CD14-positive monocyte (primary cell): ENCODE results near the gene FAU. TPM values are rescaled to one million over a fixed set of nuclear protein-coding genes. Genes with fewer than 3 reads are reported as not detected.

Source experiments
- DNase-seq, 3 donors: peaks; one replicate each; pipeline ENCODE4 v3.0.0-alpha.2; 2011 to 2022
- H2AFZ ChIP-seq: 2 replicates; pipeline ENCODE4 v1.6.0; 2012; ENCODE audit warnings: mild to moderate bottlenecking, low read depth, low read length, inconsistent platforms; ENCODE audit not compliant: insufficient read depth, poor library complexity, severe bottlenecking
- H3K27ac ChIP-seq, 2 donors: 1 replicate in 1 of 2; 2 replicates in 1 of 2; pipeline ENCODE4 v1.5.1; 2012 to 2013; ENCODE audit warnings: low read length in 2 of 2, control low read depth in 1 of 2, inconsistent platforms in 1 of 2, low read depth in 1 of 2, mild to moderate bottlenecking in 1 of 2
- H3K27me3 ChIP-seq, 2 donors: one replicate each; pipeline versions ENCODE4 v1.6.0 to v1.6.1; 2011 to 2013; ENCODE audit warnings: low read length in 2 of 2; ENCODE audit not compliant: control insufficient read depth in 2 of 2, insufficient read depth in 2 of 2
- H3K36me3 ChIP-seq, 2 donors: replicated peaks in 1 of 2; 1 replicate in 1 of 2; 2 replicates in 1 of 2; pipeline versions ENCODE4 v1.5.1 to v1.6.1; 2012 to 2013; ENCODE audit warnings: low read length in 2 of 2, control low read depth in 1 of 2, inconsistent platforms in 1 of 2, mild to moderate bottlenecking in 1 of 2; ENCODE audit not compliant: insufficient read depth in 2 of 2, control insufficient read depth in 1 of 2
- H3K4me1 ChIP-seq, 2 donors: 1 replicate in 1 of 2; 2 replicates in 1 of 2; pipeline versions ENCODE4 v1.5.1 to v1.6.1; 2012 to 2013; ENCODE audit warnings: low read length in 2 of 2, control low read depth in 1 of 2, inconsistent platforms in 1 of 2, mild to moderate bottlenecking in 1 of 2, moderate library complexity in 1 of 2; ENCODE audit not compliant: insufficient read depth in 2 of 2, control insufficient read depth in 1 of 2
- H3K4me2 ChIP-seq: replicated peaks from 2 replicates; pipeline ENCODE3; 2012; ENCODE audit warnings: low read length, moderate library complexity, mild to moderate bottlenecking; ENCODE audit not compliant: poor library complexity, severe bottlenecking; ENCODE audit errors: extremely low read depth
- H3K4me3 ChIP-seq, 3 experiments: fragments of 200-600 bp in 1 of 3; sonication (generic) in 1 of 3; replicated peaks in 1 of 3; 1 replicate in 2 of 3; 2 replicates in 1 of 3; pipeline ENCODE4 v1.5.1; 2011 to 2013; ENCODE audit warnings: low read length in 3 of 3, mild to moderate bottlenecking in 3 of 3, control low read depth in 2 of 3, low read depth in 2 of 3, inconsistent platforms in 1 of 3, moderate library complexity in 1 of 3
- H3K79me2 ChIP-seq: 2 replicates; pipeline ENCODE4 v1.6.0; 2012; ENCODE audit warnings: mild to moderate bottlenecking, control low read depth, inconsistent platforms, low read length, moderate library complexity; ENCODE audit not compliant: insufficient read depth
- H3K9ac ChIP-seq: 2 replicates; pipeline ENCODE4 v1.6.0; 2017; ENCODE audit warnings: low read length, mild to moderate bottlenecking; ENCODE audit not compliant: insufficient read depth, poor library complexity, severe bottlenecking
- H3K9me3 ChIP-seq, 2 donors: replicated peaks in 1 of 2; 1 replicate in 1 of 2; 2 replicates in 1 of 2; pipeline versions ENCODE4 v1.5.1 to v1.6.1; 2012 to 2013; ENCODE audit warnings: low read length in 2 of 2, control low read depth in 1 of 2; ENCODE audit not compliant: control insufficient read depth in 1 of 2, insufficient read depth in 1 of 2
- H4K20me1 ChIP-seq: 2 replicates; pipeline ENCODE4 v1.6.0; 2012; ENCODE audit warnings: mild to moderate bottlenecking, low read length, control low read depth, moderate library complexity; ENCODE audit not compliant: insufficient read depth
- H3K27ac Mint-ChIP-seq, 7 donors: one replicate each; pipeline ENCODE4 v1.8.0; 2020; ENCODE audit warnings: mild to moderate bottlenecking in 7 of 7, mixed read lengths in 7 of 7, moderate library complexity in 6 of 7, inconsistent platforms in 2 of 7
- H3K27me3 Mint-ChIP-seq, 3 donors: one replicate each; pipeline ENCODE4 v1.8.0; 2021 to 2022; ENCODE audit warnings: low read depth in 3 of 3, mild to moderate bottlenecking in 3 of 3, mixed read lengths in 3 of 3, moderate library complexity in 3 of 3, inconsistent platforms in 1 of 3
- H3K36me3 Mint-ChIP-seq, 2 donors: one replicate each; pipeline ENCODE4 v1.8.0; 2020; ENCODE audit warnings: mixed read lengths in 2 of 2, inconsistent platforms in 1 of 2, mild to moderate bottlenecking in 1 of 2
- H3K4me1 Mint-ChIP-seq: one replicate; pipeline ENCODE4 v1.8.0; 2020; ENCODE audit warnings: mild to moderate bottlenecking, mixed read lengths
- H3K4me3 Mint-ChIP-seq, 2 donors: one replicate each; pipeline ENCODE4 v1.8.0; 2020; ENCODE audit warnings: mild to moderate bottlenecking in 2 of 2, mixed read lengths in 2 of 2, moderate library complexity in 1 of 2
- H3K9me3 Mint-ChIP-seq, 7 donors: one replicate each; pipeline ENCODE4 v1.8.0; 2020 to 2022; ENCODE audit warnings: mixed read lengths in 7 of 7, mild to moderate bottlenecking in 6 of 7, moderate library complexity in 6 of 7, inconsistent platforms in 2 of 7
- WGBS: methylation state at CpG from one replicate; pipeline ENCODE4 v1.1.5; 2013; ENCODE audit warnings: missing lambda C conversion rate; ENCODE audit not compliant: insufficient coverage; 5-methylcytosine and 5-hydroxymethylcytosine counted together
- intact Hi-C, 2 donors: fragments of 100-400 bp; cut with micrococcal nuclease; formaldehyde crosslinking; loops; one replicate each; pipeline versions ENCODE4 v1.15.0 to v1.15.1; 2023
- polyA plus RNA-seq, 3 donors: library from polyadenylated mRNA; depleted of rRNA in 1 of 3; unstranded in 2 of 3; stranded (reverse) in 1 of 3; fragments of 300-500 nt in 2 of 3; fragments of >200 nt in 1 of 3; fragmentation: Illumina TruSeq in 2 of 3; gene quantifications; 1 replicate in 2 of 3; 2 replicates in 1 of 3; pipeline ENCODE4 v1.2.3, GENCODE V29; 2012 to 2021
- small RNA-seq: library from RNA; depleted of rRNA; stranded (forward); fragments of <200 nt; gene quantifications from one replicate; pipeline ENCODE3, GENCODE V24; 2012; ENCODE audit warnings: low read depth; ENCODE audit not compliant: insufficient read length
- TF ChIP-seq, protein P1 (sequence below): fragments of 200-600 bp; IDR thresholded peaks from one replicate; pipeline ENCODE4 v1.8.0; 2022; ENCODE audit warnings: antibody characterized with exemption, mild to moderate bottlenecking

The FAU gene
- polyA plus RNA-seq, 3 donors: 668 to 818 (median 799) TPM

DNA sequence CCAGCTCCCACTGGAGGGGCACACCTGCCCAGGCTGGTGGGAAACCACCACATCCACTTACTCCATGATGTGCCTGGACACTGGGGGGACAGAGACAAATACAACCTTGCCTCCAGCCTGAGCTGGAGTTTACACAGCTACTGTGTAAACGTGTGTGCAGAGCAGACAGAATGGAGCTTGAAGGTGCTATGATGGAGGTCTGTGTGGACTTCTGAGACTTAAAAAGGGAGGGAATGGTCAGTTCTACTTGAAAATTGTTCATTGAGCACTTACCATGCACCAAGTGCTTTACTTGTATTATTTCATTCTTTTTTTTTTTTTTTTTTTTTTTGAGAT lies 49.3 kb downstream of the FAU start:
- H3K4me3 ChIP-seq: no peak overlapping the region
- H3K27me3 Mint-ChIP-seq: peaks cover 0 to 2% (median 2%) of the 10 kb centered on the region in 3 donors
- no peak overlapping the region for H2AFZ ChIP-seq
- H3K79me2 ChIP-seq: peaks cover 5% of the 10 kb centered on the region
- TF ChIP-seq, protein P1, sequence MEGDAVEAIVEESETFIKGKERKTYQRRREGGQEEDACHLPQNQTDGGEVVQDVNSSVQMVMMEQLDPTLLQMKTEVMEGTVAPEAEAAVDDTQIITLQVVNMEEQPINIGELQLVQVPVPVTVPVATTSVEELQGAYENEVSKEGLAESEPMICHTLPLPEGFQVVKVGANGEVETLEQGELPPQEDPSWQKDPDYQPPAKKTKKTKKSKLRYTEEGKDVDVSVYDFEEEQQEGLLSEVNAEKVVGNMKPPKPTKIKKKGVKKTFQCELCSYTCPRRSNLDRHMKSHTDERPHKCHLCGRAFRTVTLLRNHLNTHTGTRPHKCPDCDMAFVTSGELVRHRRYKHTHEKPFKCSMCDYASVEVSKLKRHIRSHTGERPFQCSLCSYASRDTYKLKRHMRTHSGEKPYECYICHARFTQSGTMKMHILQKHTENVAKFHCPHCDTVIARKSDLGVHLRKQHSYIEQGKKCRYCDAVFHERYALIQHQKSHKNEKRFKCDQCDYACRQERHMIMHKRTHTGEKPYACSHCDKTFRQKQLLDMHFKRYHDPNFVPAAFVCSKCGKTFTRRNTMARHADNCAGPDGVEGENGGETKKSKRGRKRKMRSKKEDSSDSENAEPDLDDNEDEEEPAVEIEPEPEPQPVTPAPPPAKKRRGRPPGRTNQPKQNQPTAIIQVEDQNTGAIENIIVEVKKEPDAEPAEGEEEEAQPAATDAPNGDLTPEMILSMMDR: no peak
- 100% methylated on average over 1 of the region's 1 CpG for WGBS
- no peak for DNase-seq
- no peaks in the 10 kb centered on the region for H3K4me1 Mint-ChIP-seq
- no peaks in the 10 kb centered on the region for H3K9me3 ChIP-seq
- no peak overlapping the region for H3K9ac ChIP-seq
- peaks cover 3 to 15% of the 10 kb centered on the region in 2 donors for H3K36me3 ChIP-seq
- no peak overlapping the region for H3K27ac Mint-ChIP-seq
- H4K20me1 ChIP-seq: no peaks in the 10 kb centered on the region
- H3K27ac ChIP-seq: no peak overlapping the region
- no peaks in the 10 kb centered on the region for H3K9me3 Mint-ChIP-seq
- H3K4me3 Mint-ChIP-seq: no peak overlapping the region
- intact Hi-C loops: no loop called here
- H3K27me3 ChIP-seq: no peaks in the 10 kb centered on the region
- no peak overlapping the region for H3K4me2 ChIP-seq
- peaks cover 5 to 19% of the 10 kb centered on the region in 2 donors for H3K36me3 Mint-ChIP-seq
- H3K4me1 ChIP-seq: no peaks in the 10 kb centered on the region

DNA sequence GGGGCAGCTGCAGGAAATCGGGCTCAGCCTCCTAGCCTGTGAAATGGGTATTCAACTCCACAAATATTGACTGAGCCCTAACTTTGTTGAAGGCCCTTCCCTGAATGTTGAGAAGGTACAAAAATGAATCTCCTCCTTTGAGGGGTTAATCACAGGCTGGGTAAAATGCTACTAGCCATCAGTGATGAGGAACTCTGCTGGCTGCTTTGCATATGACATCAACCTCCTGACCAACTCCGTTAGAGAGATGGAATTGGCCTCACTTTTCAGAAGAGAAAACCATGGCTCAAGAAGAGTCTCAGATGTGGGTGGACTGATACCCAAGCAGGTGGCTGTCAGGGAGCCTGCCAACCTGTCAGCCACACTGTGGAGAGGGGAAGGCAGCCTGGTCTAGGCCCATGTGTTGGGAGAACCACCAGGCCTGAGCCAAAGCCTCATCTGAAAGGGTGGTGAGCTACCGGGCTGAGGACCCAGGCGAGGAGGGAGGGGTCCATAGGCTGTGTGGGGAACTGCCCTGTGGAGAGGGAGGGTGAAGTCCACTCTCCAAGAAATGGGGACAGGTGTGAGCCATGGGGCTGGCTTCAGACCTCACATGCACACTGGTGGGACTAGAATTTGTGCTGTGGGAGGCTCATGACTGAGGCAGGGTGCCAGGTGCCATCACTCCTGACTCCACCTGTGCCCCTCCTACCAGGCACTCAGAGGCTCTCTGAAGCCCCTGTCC lies 49.9 kb downstream of the FAU start:
- Histone ChIP-seq H3K27ac (no peak overlapping the region), H4K20me1 (no peaks in the 10 kb centered on the region), H3K9ac (no peak overlapping the region), H3K9me3 (no peaks in the 10 kb centered on the region), H2AFZ (no peak overlapping the region), H3K27me3 (no peaks in the 10 kb centered on the region), H3K4me3 (no peak overlapping the region), H3K4me1 (no peaks in the 10 kb centered on the region), H3K79me2 (no peaks in the 10 kb centered on the region), H3K36me3 (peaks cover 0 to 10% of the 10 kb centered on the region in 2 donors), H3K4me2 (no peak overlapping the region)
- 61% methylated on average over 3 of the region's 4 CpGs for WGBS
- Mint-ChIP-seq H3K4me1 (no peaks in the 10 kb centered on the region), H3K4me3 (no peak overlapping the region), H3K27ac (no peak overlapping the region), H3K27me3 (peaks cover 0 to 2% (median 2%) of the 10 kb centered on the region in 3 donors), H3K9me3 (no peaks in the 10 kb centered on the region), H3K36me3 (peaks cover 4 to 14% of the 10 kb centered on the region in 2 donors)
- TF ChIP-seq, protein P1: no peak
- intact Hi-C loops: no loop called here
- DNase-seq: no peak

Small RNA genes lying within 50 kb of the gene (small RNA-seq; reads per million reads assigned to genes)
- not detected for gene HIGD1AP10
- gene PDCL2P2: not detected
- gene RNU2-23P: 5.2 reads per million, percentile 52 among the genes with 10 or more reads in this experiment

Other genes starting within 250 kb of the FAU start
- gene EHD1, start 243.5 kb downstream of the FAU start, polyA plus RNA-seq: 100 to 1,000 TPM in 1 of 3 donors, 10 to 100 TPM in 2; 30.3 to 212 (median 48.4) TPM
- 10 to 100 TPM in 1 of 3 donors, 1 to 10 TPM in 2; 2.6 to 24.9 (median 4.0) TPM for gene ATG2A, start 204.9 kb downstream of the FAU start, polyA plus RNA-seq
- 10 to 100 TPM in 1 of 3 donors, 1 to 10 TPM in 2; 9.0 to 26.7 (median 9.4) TPM for gene PPP2R5B, start 197.4 kb downstream of the FAU start, polyA plus RNA-seq
- not detected for gene GPHA2, start 186.2 kb downstream of the FAU start, polyA plus RNA-seq
- gene MAJIN, start 150.0 kb downstream of the FAU start, polyA plus RNA-seq: not detected
- 1 to 10 TPM in 2 of 3 donors, under 1 TPM in 1; 0.97 to 1.7 (median 1.1) TPM for gene BATF2, start 125.2 kb downstream of the FAU start, polyA plus RNA-seq
- gene ARL2, start 108.0 kb downstream of the FAU start, polyA plus RNA-seq: 10 to 100 TPM; 34.3 to 40.4 (median 34.4) TPM
- 10 to 100 TPM; 16.2 to 26.7 (median 17.8) TPM for gene SNX15, start 94.7 kb downstream of the FAU start, polyA plus RNA-seq
- gene SAC3D1, start 80.9 kb downstream of the FAU start, polyA plus RNA-seq: 10 to 100 TPM in 1 of 3 donors, 1 to 10 TPM in 2; 4.4 to 14.1 (median 6.7) TPM
- gene NAALADL1, start 63.6 kb downstream of the FAU start, polyA plus RNA-seq: 10 to 100 TPM; 11.1 to 20.1 (median 20.1) TPM
- under 1 TPM in 2 of 3 donors, not detected in 1; 0.20 to 0.28 TPM for gene CDCA5, start 38.1 kb downstream of the FAU start, polyA plus RNA-seq
- 10 to 100 TPM; 25.1 to 41.1 (median 27.2) TPM for gene ZFPL1, start 37.9 kb downstream of the FAU start, polyA plus RNA-seq
- gene VPS51, start 25.9 kb downstream of the FAU start, polyA plus RNA-seq: 10 to 100 TPM; 37.2 to 77.3 (median 39.4) TPM
- gene TM7SF2, start 10.3 kb downstream of the FAU start, polyA plus RNA-seq: 1 to 10 TPM; 1.8 to 4.5 (median 1.8) TPM
- 1 to 10 TPM; 2.1 to 9.4 (median 5.8) TPM for gene ZNHIT2, start 4.4 kb downstream of the FAU start, polyA plus RNA-seq
- 10 to 100 TPM; 19.8 to 33.9 (median 32.7) TPM for gene MRPL49, start 187 bp upstream of the FAU start, polyA plus RNA-seq
- gene SYVN1, start 12.4 kb upstream of the FAU start, polyA plus RNA-seq: 10 to 100 TPM in 1 of 3 donors, 1 to 10 TPM in 2; 3.5 to 81.6 (median 6.4) TPM
- under 1 TPM in 1 of 3 donors, not detected in 2; 0.64 TPM for gene SPDYC, start 48.1 kb upstream of the FAU start, polyA plus RNA-seq
- 100 to 1,000 TPM; 128 to 140 (median 129) TPM for gene CAPN1, start 59.8 kb upstream of the FAU start, polyA plus RNA-seq
- gene POLA2, start 139.8 kb upstream of the FAU start, polyA plus RNA-seq: 1 to 10 TPM; 4.0 to 8.3 (median 5.2) TPM
- 10 to 100 TPM in 2 of 3 donors, 1 to 10 TPM in 1; 5.4 to 15.6 (median 10.1) TPM for gene CDC42EP2, start 192.7 kb upstream of the FAU start, polyA plus RNA-seq
- 10 to 100 TPM; 35.7 to 39.0 (median 35.9) TPM for gene DPF2, start 211.7 kb upstream of the FAU start, polyA plus RNA-seq
- gene TIGD3, start 232.6 kb upstream of the FAU start, polyA plus RNA-seq: 1 to 10 TPM; 1.7 to 3.7 (median 2.8) TPM